ENCODE data around the gene GFRA4.
A peak's percentile ranks its signal among the peaks of the same experiment; 100 is the strongest.
"Not testable (repeated sequence)": the region's sequence is repeated elsewhere in the genome, so short reads cannot be mapped to it uniquely, and the experiment has no call there.

GFRA4 gene

GRCh38 chr20:3616250-3616649, 46.9 kb downstream of the GFRA4 start:
- no peak overlapping the region for H3K4me3 ChIP-seq (ENCODE audit: low read depth, low read length)
- DNase-seq (ENCODE audit: low read depth), result peak; percentile 43
- no peak for TF ChIP-seq CTCF (IDR thresholded peaks at IDR 0.05; ENCODE audit: control insufficient read depth, extremely low read depth, insufficient read depth)

- H3K4me3 ChIP-seq (ENCODE audit: low read depth, low read length); DNase-seq (ENCODE audit: low read depth): not testable (repeated sequence)
These were observed 47.9 kb downstream of the GFRA4 start for GRCh38 chr20:3615171-3615840.

- no peak overlapping the region for H3K4me3 ChIP-seq (ENCODE audit: low read depth, low read length)
- no peak for TF ChIP-seq CTCF (IDR thresholded peaks at IDR 0.05; ENCODE audit: control insufficient read depth, extremely low read depth, insufficient read depth)
- DNase-seq (ENCODE audit: low read depth), result no peak
These were observed 48.7 kb downstream of the GFRA4 start for GRCh38 chr20:3614466-3614865.

- peak; percentile 34 for DNase-seq (ENCODE audit: low read depth)
- no peak for TF ChIP-seq CTCF (IDR thresholded peaks at IDR 0.05; ENCODE audit: control insufficient read depth, extremely low read depth, insufficient read depth)
- H3K4me3 ChIP-seq (ENCODE audit: low read depth, low read length), result no peak overlapping the region
These were observed 49.3 kb downstream of the GFRA4 start for GRCh38 chr20:3613821-3614440.

GRCh38 chr20:3612795-3613572, 50.2 kb downstream of the GFRA4 start:
- TF ChIP-seq CTCF (IDR thresholded peaks at IDR 0.05; ENCODE audit: control insufficient read depth, extremely low read depth, insufficient read depth), result peak; percentile 35
- no peak overlapping the region for H3K4me3 ChIP-seq (ENCODE audit: low read depth, low read length)
- no peak for DNase-seq (ENCODE audit: low read depth)

GRCh38 chr20:3611901-3612300, 51.3 kb downstream of the GFRA4 start:
- no peak for TF ChIP-seq CTCF (IDR thresholded peaks at IDR 0.05; ENCODE audit: control insufficient read depth, extremely low read depth, insufficient read depth)
- H3K4me3 ChIP-seq (ENCODE audit: low read depth, low read length), result no peak overlapping the region
- DNase-seq (ENCODE audit: low read depth), result no peak

Data from LNCaP clone FGC (cell line).